Adrenal gland (tissue), 12 donors: Measurements from ENCODE around the gene MARCHF3. TPM values are rescaled to one million over a fixed set of nuclear protein-coding genes. Genes with fewer than 3 reads are reported as not detected.

Experiments used
- DNase-seq, 7 donors: peaks; one replicate each; pipeline ENCODE4 v3.0.0-alpha.2; 2019 to 2020
- H3K27ac ChIP-seq, 5 donors: fragments of 200-600 bp; sonication (generic) in 4 of 5; 1 replicate in 3 of 5; 2 replicates in 2 of 5; pipeline versions ENCODE4 v1.5.1 to v1.8.0; 2016 to 2020; ENCODE audit warnings: mild to moderate bottlenecking in 1 of 5
- H3K27me3 ChIP-seq: fragments of 200-600 bp; 2 replicates; pipeline ENCODE4 v1.8.0; 2021
- H3K36me3 ChIP-seq, 2 donors: fragments of 200-600 bp; replicated peaks in 1 of 2; 1 replicate in 1 of 2; 2 replicates in 1 of 2; pipeline versions ENCODE4 v1.5.1 to v1.8.0; 2018 to 2022
- H3K4me1 ChIP-seq, 2 donors: fragments of 200-600 bp; replicated peaks in 1 of 2; 1 replicate in 1 of 2; 2 replicates in 1 of 2; pipeline versions ENCODE4 v1.5.1 to v1.8.0; 2018 to 2021
- H3K4me3 ChIP-seq, 4 donors: fragments of 200-600 bp; sonication (generic) in 3 of 4; one replicate each; pipeline ENCODE4 v1.5.1; 2016 to 2018
- H3K9me3 ChIP-seq, 3 donors: fragments of 200-600 bp; sonication (generic) in 1 of 3; replicated peaks in 1 of 3; 1 replicate in 2 of 3; 2 replicates in 1 of 3; pipeline versions ENCODE4 v1.5.1 to v1.8.0; 2016 to 2021
- CTCF ChIP-seq, 6 experiments: fragments of 450-650 bp in 4 of 6; fragments of 200-600 bp in 2 of 6; sonication (generic) in 1 of 6; IDR thresholded peaks; 1 replicate in 5 of 6; 2 replicates in 1 of 6; pipeline versions ENCODE4 v1.5.1 to v1.8.0; 2016 to 2021; ENCODE audit warnings: antibody characterized with exemption in 6 of 6, mild to moderate bottlenecking in 2 of 6, moderate library complexity in 1 of 6
- POLR2A ChIP-seq, 2 donors: fragments of 450-650 bp; IDR thresholded peaks; one replicate each; pipeline ENCODE4 v1.6.1; 2017; ENCODE audit warnings: antibody characterized with exemption in 2 of 2, mild to moderate bottlenecking in 2 of 2, moderate library complexity in 1 of 2
- WGBS, 4 donors: extraction: QIAGEN DNeasy Blood & Tissue Kit in 2 of 4; methylation state at CpG; one replicate each; pipeline versions ENCODE4 v1.1.5 to v1.1.7; 2013 to 2017; 5-methylcytosine and 5-hydroxymethylcytosine counted together
- intact Hi-C, 2 donors: fragments of 100-400 bp; cut with DNase I; formaldehyde crosslinking; loops; one replicate each; pipeline versions ENCODE4 v1.14.1 to v1.15.0; 2022 to 2023
- polyA plus RNA-seq, 3 donors: library from polyadenylated mRNA; stranded (reverse); fragments of 200-250 nt in 2 of 3; fragments of 350-450 nt in 1 of 3; fragmentation: Illumina TruSeq in 1 of 3; extraction: RNeasy Lipid Tissue Mini Kit (QIAGEN cat#74804) in 1 of 3; gene quantifications; one replicate each; pipeline ENCODE4 v1.2.3, GENCODE V29; 2013 to 2014
- total RNA-seq, 9 donors: library from RNA; depleted of rRNA in 4 of 9; stranded (reverse); fragments of >200 nt in 4 of 9; fragments of 120-200 nt in 1 of 9; fragmentation: NEBNext Ultra II Directional in 1 of 9; extraction: Animal tissue kit (Norgen Biotek cat#: 25700) in 1 of 9; gene quantifications; one replicate each; pipeline versions ENCODE4 v1.1.0 to v1.2.4, GENCODE V29; 2013 to 2023
- donor health status: healthy with polysubstance abuse.
- donor health status: Bipolar disorder and iron deficiency.
- donor health status: DM: yes; HTN: yes; CAD: no.
- donor health status: DM: no; HTN: no; CAD: no.
- donor health status: DM: no; HTN: no; CAD: no.
- donor health status: DM: yes; HTN: yes; CAD: no.

MARCHF3 gene
- total and polyA plus RNA-seq, 12 donors: 3.9 to 48.9 (median 12.2) TPM

GRCh38 chr5:126972062-126972895, 58.1 kb downstream of the MARCHF3 start:
- 50 to 62% (median 55%) methylated on average over 4 of the region's 4 CpGs for WGBS, 4 donors
- Histone ChIP-seq H3K9me3 (no peaks in the 10 kb centered on the region), H3K4me1 (peaks cover 0 to 24% of the 10 kb centered on the region in 2 donors), H3K27ac (peak overlapping the region in 1 of 5 donors; percentile 76), H3K27me3 (no peaks in the 10 kb centered on the region), H3K4me3 (no peak overlapping the region), H3K36me3 (no peaks in the 10 kb centered on the region)
- DNase-seq: no peak
- intact Hi-C loops: no loop called here
- no peak for TF ChIP-seq CTCF (IDR thresholded peaks at IDR 0.05)
- no peak for TF ChIP-seq POLR2A (IDR thresholded peaks at IDR 0.05)

- no peak overlapping the region for H3K4me3 ChIP-seq
- no peak overlapping the region for H3K27ac ChIP-seq
- H3K9me3 ChIP-seq: no peaks in the 10 kb centered on the region
- 90 to 100% (median 96%) methylated on average over 1 of the region's 1 CpG for WGBS, 4 donors
- no peaks in the 10 kb centered on the region for H3K36me3 ChIP-seq
- no peaks in the 10 kb centered on the region for H3K27me3 ChIP-seq
- DNase-seq: no peak
- peaks cover 0 to 24% of the 10 kb centered on the region in 2 donors for H3K4me1 ChIP-seq
- intact Hi-C loops: no loop called here
- TF ChIP-seq POLR2A (IDR thresholded peaks at IDR 0.05) (no peak), CTCF (IDR thresholded peaks at IDR 0.05) (no peak)
Measured at GRCh38 chr5:126971455-126972031, 58.8 kb downstream of the MARCHF3 start.

GRCh38 chr5:126970517-126971017, 59.8 kb downstream of the MARCHF3 start:
- no peaks in the 10 kb centered on the region for H3K9me3 ChIP-seq
- DNase-seq: peak in 6 of 7 donors; percentile 22 to 58 (median 46)
- no peaks in the 10 kb centered on the region for H3K36me3 ChIP-seq
- TF ChIP-seq CTCF (IDR thresholded peaks at IDR 0.05) (no peak), POLR2A (IDR thresholded peaks at IDR 0.05) (no peak)
- peaks cover 0 to 26% of the 10 kb centered on the region in 2 donors for H3K4me1 ChIP-seq
- WGBS, 4 donors: 17 to 24% (median 21%) methylated on average over 2 of the region's 2 CpGs
- H3K27me3 ChIP-seq: no peaks in the 10 kb centered on the region
- H3K27ac ChIP-seq: peak overlapping the region in 1 of 5 donors; percentile 52
- intact Hi-C loops: no loop called here
- H3K4me3 ChIP-seq: no peak overlapping the region

GRCh38 chr5:126969548-126969947, 60.8 kb downstream of the MARCHF3 start:
- Histone ChIP-seq H3K4me1 (peaks cover 0 to 30% of the 10 kb centered on the region in 2 donors), H3K36me3 (no peaks in the 10 kb centered on the region), H3K4me3 (no peak overlapping the region), H3K9me3 (no peaks in the 10 kb centered on the region), H3K27me3 (no peaks in the 10 kb centered on the region), H3K27ac (no peak overlapping the region)
- WGBS, 4 donors: 94 to 100% (median 96%) methylated on average over 2 of the region's 2 CpGs
- intact Hi-C loops: no loop called here
- TF ChIP-seq POLR2A (IDR thresholded peaks at IDR 0.05): no peak
- no peak for TF ChIP-seq CTCF (IDR thresholded peaks at IDR 0.05)
- DNase-seq: no peak
